HG03066 (cell line): ENCODE results near the gene SLC29A1.
A peak's percentile ranks its signal among the peaks of the same experiment; 100 is the strongest.
"Not testable (repeated sequence)": the region's sequence is repeated elsewhere in the genome, so short reads cannot be mapped to it uniquely, and the experiment has no call there.

Source experiments
- ATAC-seq: cut with Tn5 transposase; IDR thresholded peaks from one replicate; pipeline ENCODE4 v1.9.1; 2021; ENCODE audit warnings: low read depth; ENCODE audit not compliant: unreplicated experiment

SLC29A1 gene

GRCh38 chr6:44221291-44221960 lies 2.0 kb upstream of the SLC29A1 start:
- ATAC-seq: no peak

DNA sequence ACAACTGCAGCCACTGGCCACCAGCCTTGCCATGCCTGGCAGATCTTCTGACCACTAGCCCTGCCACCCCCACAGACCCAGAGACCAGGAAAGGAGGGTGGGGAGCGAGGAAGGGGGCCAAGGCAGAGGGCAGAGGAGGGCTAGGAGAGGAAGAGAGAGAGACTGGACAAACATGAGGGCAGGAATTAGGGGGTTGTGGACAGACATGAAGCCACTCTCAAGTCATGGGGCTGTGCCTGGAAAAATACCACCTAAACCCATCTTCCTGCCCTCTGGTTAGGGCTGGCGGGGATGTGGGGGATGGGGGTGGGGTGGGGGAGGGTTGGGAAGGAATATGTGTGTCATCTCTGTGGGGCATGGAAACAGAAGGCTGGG lies 1.4 kb upstream of the SLC29A1 start:
- no peak for ATAC-seq

DNA sequence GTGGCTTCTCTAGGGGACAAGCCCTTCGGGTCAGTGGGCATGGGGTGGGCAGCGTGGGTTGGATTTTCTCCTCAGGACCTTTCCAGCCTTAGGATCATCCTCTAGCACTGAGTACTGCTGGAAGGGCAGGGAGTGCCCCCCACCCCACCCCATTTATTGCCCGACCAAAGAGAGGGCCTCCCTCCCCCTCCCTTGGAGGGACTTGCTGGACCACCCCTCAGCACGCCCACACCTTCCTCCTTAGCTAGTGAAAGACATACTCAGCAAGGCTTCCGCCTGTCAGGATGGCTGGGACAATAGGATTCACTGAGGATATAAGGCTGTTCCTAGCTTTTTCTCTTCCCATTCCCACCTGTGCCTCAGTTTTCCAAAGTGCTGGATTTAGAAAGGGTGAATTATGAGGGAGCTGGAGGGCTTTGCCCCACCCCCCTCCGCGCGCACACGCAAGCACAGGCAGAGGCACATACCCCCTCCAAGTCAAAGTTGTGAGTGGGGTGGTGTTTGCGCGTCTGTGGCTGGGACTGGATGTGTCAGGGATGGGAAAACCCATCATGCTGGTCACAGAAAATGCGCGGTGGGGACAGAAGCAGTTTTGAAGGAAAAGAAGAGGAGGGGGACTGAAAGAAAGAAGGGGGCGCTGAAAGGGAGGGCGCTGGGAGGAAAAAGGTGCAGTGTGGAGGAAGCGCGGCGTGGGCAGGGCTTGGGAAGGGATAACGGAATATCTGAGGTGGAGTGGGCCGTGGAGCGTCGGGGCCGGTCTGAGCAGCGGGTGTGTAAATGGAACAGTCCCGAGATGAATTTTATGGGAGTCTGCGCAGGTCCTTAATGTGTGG lies 693 bp upstream of the SLC29A1 start:
- ATAC-seq: peak; percentile 2

- peak; percentile 8 for ATAC-seq
Observed at GRCh38 chr6:44224029-44224964, 902 bp downstream of the SLC29A1 start.

DNA sequence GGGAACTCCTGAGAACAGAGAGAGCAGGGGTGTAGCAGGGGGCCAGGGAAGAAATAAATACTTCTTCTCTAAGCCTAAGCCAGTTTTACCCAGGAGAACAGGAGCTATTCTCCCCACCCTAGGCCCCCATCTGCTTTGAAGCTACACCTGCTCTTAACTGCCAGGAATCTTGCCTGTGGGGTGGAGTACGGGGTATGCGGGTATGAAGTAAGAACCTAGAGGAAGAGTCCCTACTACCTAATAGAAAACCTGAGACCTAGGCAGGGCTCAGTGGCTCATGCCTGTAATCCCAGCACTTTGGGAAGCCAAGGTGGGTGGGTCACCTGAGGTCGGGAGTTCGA lies 1.5 kb downstream of the SLC29A1 start:
- no peak for ATAC-seq

- no peak for ATAC-seq
Observed at GRCh38 chr6:44225579-44226325, 2.4 kb downstream of the SLC29A1 start.

- ATAC-seq: no peak
Observed at GRCh38 chr6:44226368-44227147, 3.2 kb downstream of the SLC29A1 start.

DNA sequence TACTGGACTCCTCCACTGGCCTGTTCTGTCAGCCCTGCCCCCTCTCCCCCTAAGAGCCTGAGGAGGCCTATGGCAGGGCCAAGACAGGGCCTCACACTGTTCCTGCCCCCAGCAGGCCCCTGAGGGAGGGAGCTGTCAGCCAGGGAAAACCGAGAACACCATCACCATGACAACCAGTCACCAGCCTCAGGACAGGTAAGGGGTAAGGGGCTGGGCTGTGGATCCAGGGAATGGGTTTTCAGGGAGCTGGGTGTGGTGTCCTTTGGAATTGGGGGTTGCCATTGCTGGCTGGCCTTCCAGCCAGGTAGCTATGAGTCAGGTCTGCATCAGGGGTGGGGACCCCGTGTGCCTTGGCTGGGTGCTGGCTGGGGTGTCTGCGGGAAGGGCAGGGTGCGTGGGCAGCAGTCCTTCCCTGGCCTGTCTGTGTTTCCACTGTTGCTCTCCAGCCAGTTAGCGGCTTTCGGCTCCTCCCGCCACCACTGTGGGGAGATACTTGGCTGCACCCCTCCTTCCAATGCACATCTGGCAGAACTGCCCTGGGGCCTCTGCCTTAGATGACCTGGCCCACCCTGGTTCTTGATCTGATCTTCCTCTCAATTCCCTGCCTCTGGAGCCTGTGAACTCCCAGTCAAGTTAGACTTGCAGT lies 3.9 kb downstream of the SLC29A1 start:
- no peak for ATAC-seq

- no peak for ATAC-seq
Observed at GRCh38 chr6:44228031-44228430, 4.6 kb downstream of the SLC29A1 start.

GRCh38 chr6:44228433-44228832 lies 5.0 kb downstream of the SLC29A1 start:
- no peak for ATAC-seq

GRCh38 chr6:44228836-44229235 lies 5.4 kb downstream of the SLC29A1 start:
- ATAC-seq: no peak

DNA sequence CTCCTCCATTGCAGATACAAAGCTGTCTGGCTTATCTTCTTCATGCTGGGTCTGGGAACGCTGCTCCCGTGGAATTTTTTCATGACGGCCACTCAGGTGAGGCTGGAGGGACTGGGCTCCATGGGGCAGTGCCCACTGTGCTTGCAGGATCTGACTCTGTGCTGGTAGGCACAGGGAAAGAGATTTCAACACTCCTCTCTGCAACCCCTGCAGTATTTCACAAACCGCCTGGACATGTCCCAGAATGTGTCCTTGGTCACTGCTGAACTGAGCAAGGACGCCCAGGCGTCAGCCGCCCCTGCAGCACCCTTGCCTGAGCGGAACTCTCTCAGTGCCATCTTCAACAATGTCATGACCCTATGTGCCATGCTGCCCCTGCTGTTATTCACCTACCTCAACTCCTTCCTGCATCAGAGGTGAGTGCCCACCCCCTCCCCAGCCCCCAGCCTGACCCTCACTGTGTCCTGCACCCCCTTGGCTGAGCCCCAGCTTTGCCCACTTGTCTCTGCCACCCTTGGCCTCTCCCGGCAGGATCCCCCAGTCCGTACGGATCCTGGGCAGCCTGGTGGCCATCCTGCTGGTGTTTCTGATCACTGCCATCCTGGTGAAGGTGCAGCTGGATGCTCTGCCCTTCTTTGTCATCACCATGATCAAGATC lies 6.1 kb downstream of the SLC29A1 start:
- no peak for ATAC-seq

GRCh38 chr6:44230034-44230675 lies 6.8 kb downstream of the SLC29A1 start:
- no peak for ATAC-seq

DNA sequence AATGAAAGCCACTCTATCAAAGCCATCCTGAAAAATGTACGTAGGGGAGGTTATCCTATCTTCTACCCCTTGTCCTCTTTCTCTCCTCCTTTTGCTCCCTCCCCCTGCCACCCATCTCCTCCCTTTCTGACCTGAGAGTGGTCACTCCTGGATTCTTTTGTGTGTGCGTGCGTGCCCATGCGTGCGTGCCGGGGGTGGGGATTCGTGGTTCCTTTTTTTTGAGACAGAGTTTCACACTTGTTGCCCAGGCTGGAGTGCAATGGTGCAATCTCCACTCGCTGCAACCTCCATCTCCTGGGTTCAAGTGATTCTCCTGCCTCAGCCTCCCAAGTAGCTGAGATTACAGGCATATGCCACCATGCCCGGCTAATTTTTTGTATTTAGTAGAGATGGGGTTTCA lies 8.0 kb downstream of the SLC29A1 start:
- not testable (repeated sequence) for ATAC-seq

GRCh38 chr6:44232676-44233566 lies 9.5 kb downstream of the SLC29A1 start:
- ATAC-seq: no peak

DNA sequence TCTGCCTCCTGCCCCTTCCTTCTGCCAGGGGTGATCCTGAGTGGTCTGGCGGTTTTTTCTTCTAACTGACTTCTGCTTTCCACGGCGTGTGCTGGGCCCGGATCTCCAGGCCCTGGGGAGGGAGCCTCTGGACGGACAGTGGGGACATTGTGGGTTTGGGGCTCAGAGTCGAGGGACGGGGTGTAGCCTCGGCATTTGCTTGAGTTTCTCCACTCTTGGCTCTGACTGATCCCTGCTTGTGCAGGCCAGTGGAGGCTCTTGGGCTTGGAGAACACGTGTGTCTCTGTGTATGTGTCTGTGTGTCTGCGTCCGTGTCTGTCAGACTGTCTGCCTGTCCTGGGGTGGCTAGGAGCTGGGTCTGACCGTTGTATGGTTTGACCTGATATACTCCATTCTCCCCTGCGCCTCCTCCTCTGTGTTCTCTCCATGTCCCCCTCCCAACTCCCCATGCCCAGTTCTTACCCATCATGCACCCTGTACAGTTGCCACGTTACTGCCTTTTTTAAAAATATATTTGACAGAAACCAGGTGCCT lies 10.2 kb downstream of the SLC29A1 start:
- no peak for ATAC-seq
